Right ventricle myocardium superior (tissue), 1 donor: Measurements from ENCODE around the gene SLCO2A1. TPM values are rescaled to one million over a fixed set of nuclear protein-coding genes. Genes with fewer than 3 reads are reported as not detected.

ENCODE experiments used
- ATAC-seq: fragments of 200-7000 bp; cut with Tn5 transposase; one replicate; pipeline ENCODE4 v1.9.1; 2020; ENCODE audit warnings: mild to moderate bottlenecking; ENCODE audit not compliant: poor library complexity
- DNase-seq: peaks from one replicate; pipeline ENCODE4 v3.0.0-alpha.2; 2020
- intact Hi-C: fragments of 100-400 bp; cut with DNase I; formaldehyde crosslinking; loops from one replicate; pipeline ENCODE4 v1.11.2; 2022
- total RNA-seq: library from RNA; stranded (reverse); fragmentation: NEBNext Ultra II Directional; extraction: Animal tissue kit (Norgen Biotek cat#: 25700); gene quantifications from one replicate; pipeline ENCODE4 v1.2.1, GENCODE V29; 2021
- donor health status: DM: no; HTN: yes; CAD: no; lungs with severe emphysema.

Gene SLCO2A1
- total RNA-seq, 1 donor from 2014 or later: 8.3 TPM

- no peak for DNase-seq
- intact Hi-C loops: no loop called here
- no peak for ATAC-seq
Measured at GRCh38 chr3:133884887-133885711, 144.6 kb downstream of the SLCO2A1 start.

GRCh38 chr3:133884054-133884886 lies 145.5 kb downstream of the SLCO2A1 start:
- DNase-seq (no peak), ATAC-seq (no peak)
- intact Hi-C loops: no loop called here

- intact Hi-C loops: no loop called here
- DNase-seq (no peak), ATAC-seq (peak; percentile 14)
Measured at GRCh38 chr3:133883641-133884040, 146.1 kb downstream of the SLCO2A1 start.

GRCh38 chr3:133882986-133883586 lies 146.6 kb downstream of the SLCO2A1 start:
- no peak for DNase-seq

GRCh38 chr3:133881939-133882825 lies 147.5 kb downstream of the SLCO2A1 start:
- ATAC-seq: no peak
- no peak for DNase-seq
- intact Hi-C loops: no loop called here

More at GRCh38 chr3:133882986-133883586, 146.6 kb downstream of the SLCO2A1 start:
- ATAC-seq: no peak
- intact Hi-C loops: no loop called here

- ATAC-seq (no peak), DNase-seq (no peak)
- intact Hi-C loops: no loop called here
Measured at GRCh38 chr3:133881492-133881891, 148.2 kb downstream of the SLCO2A1 start.

GRCh38 chr3:133880886-133881455 lies 148.8 kb downstream of the SLCO2A1 start:
- no peak for DNase-seq
- intact Hi-C loops: no loop called here
- no peak for ATAC-seq

GRCh38 chr3:133880287-133880686 lies 149.4 kb downstream of the SLCO2A1 start:
- intact Hi-C loops: no loop called here
- ATAC-seq: peak; percentile 15
- DNase-seq: no peak

- ATAC-seq (no peak), DNase-seq (no peak)
- intact Hi-C loops: no loop called here
Measured at GRCh38 chr3:133878518-133878917, 151.2 kb downstream of the SLCO2A1 start.

Other genes with a start within 250 kb of the SLCO2A1 start
- gene SRPRB, start 224.1 kb downstream of the SLCO2A1 start, total RNA-seq: 26.4 TPM
- 48.5 TPM for gene RAB6B, start 134.0 kb downstream of the SLCO2A1 start, total RNA-seq
- 34.2 TPM for gene RYK, start 220.9 kb upstream of the SLCO2A1 start, total RNA-seq